Measurements from ENCODE around the gene IFITM2.
A peak's percentile ranks its signal among the peaks of the same experiment; 100 is the strongest.
"Not testable (repeated sequence)": the region's sequence is repeated elsewhere in the genome, so short reads cannot be mapped to it uniquely, and the experiment has no call there.

IFITM2 gene

DNA sequence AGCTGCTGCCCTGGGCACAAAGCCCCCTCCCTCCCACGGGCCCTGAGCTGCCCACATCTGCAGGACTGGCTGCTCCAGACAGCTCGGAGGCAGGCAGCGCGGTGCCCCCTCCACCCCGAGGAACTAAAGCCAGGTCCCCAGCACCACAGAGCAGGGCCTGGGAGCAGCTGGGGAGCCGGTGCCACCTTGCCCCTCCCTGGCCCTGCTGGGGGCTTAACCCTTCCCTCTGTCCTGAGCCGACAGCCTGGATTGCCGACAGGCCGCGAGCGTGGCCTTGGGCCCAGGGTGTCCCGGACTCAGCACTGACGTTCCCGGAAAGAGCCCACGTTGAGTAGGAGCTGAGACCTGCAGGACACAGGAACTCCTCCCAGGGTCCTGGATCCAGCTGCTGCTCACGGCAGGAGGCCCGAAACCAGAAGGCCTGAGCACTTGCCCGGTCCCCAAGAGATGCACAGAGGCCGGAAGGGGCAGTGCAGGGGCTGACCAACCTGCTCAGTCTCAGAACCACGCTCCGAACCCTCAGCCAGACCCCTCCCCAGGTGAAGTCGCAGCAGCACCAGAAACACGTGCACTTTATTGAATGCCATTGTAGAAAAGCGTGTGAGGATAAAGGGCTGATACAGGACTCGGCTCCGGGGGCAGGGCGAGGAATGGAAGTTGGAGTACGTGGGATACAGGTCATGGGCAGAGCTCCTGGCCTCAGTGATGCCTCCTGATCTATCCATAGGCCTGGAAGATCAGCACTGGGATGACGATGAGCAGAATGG lies 11.7 kb downstream of the IFITM2 start:
- CTCF ChIA-PET, result interaction anchor here (1.4 kb wide), 1 partner anchor 10 kb away, joined by 5 read pairs; no protein-coding TSS in a partner anchor
- H3K4me3 ChIP-seq (ENCODE audit: low read depth, low read length); POLR2A ChIA-PET; H3K9me3 ChIP-seq (ENCODE audit: control insufficient read depth, insufficient read depth, low read depth, low read length); H3K36me3 ChIP-seq (ENCODE audit: control insufficient read depth in 2 of 2, insufficient read depth in 1 of 2, low read length in 2 of 2); H3K4me1 ChIP-seq (ENCODE audit: control insufficient read depth, insufficient read depth, low read length); H3K27ac ChIP-seq (ENCODE audit: extremely low read depth, low read depth, low read length): not testable (repeated sequence)
- TF ChIP-seq, protein P1, sequence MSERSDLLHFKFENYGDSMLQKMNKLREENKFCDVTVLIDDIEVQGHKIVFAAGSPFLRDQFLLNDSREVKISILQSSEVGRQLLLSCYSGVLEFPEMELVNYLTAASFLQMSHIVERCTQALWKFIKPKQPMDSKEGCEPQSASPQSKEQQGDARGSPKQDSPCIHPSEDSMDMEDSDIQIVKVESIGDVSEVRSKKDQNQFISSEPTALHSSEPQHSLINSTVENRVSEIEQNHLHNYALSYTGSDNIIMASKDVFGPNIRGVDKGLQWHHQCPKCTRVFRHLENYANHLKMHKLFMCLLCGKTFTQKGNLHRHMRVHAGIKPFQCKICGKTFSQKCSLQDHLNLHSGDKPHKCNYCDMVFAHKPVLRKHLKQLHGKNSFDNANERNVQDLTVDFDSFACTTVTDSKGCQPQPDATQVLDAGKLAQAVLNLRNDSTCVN (tag by site-specific recombination; optimal IDR thresholded peaks at IDR 0.05), result peak; percentile 18

DNA sequence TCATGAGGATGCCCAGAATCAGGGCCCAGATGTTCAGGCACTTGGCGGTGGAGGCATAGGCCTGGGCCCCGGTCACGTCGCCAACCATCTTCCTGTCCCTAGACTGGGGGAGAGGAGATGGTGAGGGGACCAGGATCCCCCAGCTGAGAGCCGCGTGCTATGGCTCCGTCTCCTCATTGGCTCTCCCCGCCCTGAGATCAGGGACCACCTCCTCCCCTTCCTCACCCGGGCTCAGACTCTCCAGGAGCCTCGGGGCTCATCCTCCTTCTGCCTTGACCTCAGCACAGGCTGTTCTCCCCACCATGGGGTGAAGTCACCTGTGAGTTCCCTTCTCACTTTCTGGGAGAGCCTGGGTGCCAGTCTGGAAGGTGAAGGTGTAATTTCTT lies 12.3 kb downstream of the IFITM2 start:
- H3K4me1 ChIP-seq (ENCODE audit: control insufficient read depth, insufficient read depth, low read length); H3K4me3 ChIP-seq (ENCODE audit: low read depth, low read length); H3K36me3 ChIP-seq (ENCODE audit: control insufficient read depth in 2 of 2, insufficient read depth in 1 of 2, low read length in 2 of 2); H3K27ac ChIP-seq (ENCODE audit: extremely low read depth, low read depth, low read length); POLR2A ChIA-PET; H3K9me3 ChIP-seq (ENCODE audit: control insufficient read depth, insufficient read depth, low read depth, low read length): not testable (repeated sequence)
- CTCF ChIA-PET, result interaction anchor here (1.4 kb wide), 1 partner anchor 10 kb away, joined by 5 read pairs; no protein-coding TSS in a partner anchor

DNA sequence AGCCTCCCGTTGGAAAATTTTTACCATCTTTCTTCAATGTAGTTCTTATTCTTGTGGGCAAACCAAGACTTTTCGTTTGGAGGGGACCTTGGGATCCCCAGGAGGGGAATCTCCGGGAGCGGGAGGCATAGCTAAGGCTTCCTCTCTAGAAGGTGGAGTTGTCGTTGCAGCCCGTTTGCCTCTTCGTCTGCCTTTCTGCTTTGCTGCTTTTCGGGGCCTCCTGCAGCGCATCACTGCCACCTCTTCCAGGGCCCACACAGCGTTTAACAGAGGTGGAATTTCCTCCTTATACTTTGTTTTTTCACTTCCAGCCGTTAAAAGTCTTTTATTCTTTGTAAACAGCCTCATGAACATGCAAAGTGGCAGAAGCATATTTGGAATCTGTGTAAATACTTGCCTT lies 16.5 kb downstream of the IFITM2 start:
- POLR2A ChIA-PET, result interaction anchor here (1.6 kb wide), 1 partner anchor 32 kb away, joined by 5 read pairs; no protein-coding TSS in a partner anchor
- Histone ChIP-seq H3K27ac (ENCODE audit: extremely low read depth, low read depth, low read length) (no peak overlapping the region), H3K4me1 (ENCODE audit: control insufficient read depth, insufficient read depth, low read length) (no peaks in the 10 kb centered on the region), H3K36me3 (ENCODE audit: control insufficient read depth in 2 of 2, insufficient read depth in 1 of 2, low read length in 2 of 2) (no peaks in the 10 kb centered on the region), H3K4me3 (ENCODE audit: low read depth, low read length) (no peak overlapping the region), H3K9me3 (ENCODE audit: control insufficient read depth, insufficient read depth, low read depth, low read length) (no peaks in the 10 kb centered on the region)
- CTCF ChIA-PET, result interaction anchor here (0.6 kb wide), 1 partner anchor 72 kb away, joined by 4 read pairs; no protein-coding TSS in a partner anchor
- no peak for TF ChIP-seq ZFP41 (tag by site-specific recombination; IDR thresholded peaks at IDR 0.05; ENCODE audit: borderline replicate concordance)
- TF ChIP-seq, protein P2, sequence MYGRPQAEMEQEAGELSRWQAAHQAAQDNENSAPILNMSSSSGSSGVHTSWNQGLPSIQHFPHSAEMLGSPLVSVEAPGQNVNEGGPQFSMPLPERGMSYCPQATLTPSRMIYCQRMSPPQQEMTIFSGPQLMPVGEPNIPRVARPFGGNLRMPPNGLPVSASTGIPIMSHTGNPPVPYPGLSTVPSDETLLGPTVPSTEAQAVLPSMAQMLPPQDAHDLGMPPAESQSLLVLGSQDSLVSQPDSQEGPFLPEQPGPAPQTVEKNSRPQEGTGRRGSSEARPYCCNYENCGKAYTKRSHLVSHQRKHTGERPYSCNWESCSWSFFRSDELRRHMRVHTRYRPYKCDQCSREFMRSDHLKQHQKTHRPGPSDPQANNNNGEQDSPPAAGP (tag by site-specific recombination; IDR thresholded peaks at IDR 0.05), result no peak
- TF ChIP-seq ZNF521 (tag by site-specific recombination; IDR thresholded peaks at IDR 0.05), result no peak
- TF ChIP-seq, protein P3, sequence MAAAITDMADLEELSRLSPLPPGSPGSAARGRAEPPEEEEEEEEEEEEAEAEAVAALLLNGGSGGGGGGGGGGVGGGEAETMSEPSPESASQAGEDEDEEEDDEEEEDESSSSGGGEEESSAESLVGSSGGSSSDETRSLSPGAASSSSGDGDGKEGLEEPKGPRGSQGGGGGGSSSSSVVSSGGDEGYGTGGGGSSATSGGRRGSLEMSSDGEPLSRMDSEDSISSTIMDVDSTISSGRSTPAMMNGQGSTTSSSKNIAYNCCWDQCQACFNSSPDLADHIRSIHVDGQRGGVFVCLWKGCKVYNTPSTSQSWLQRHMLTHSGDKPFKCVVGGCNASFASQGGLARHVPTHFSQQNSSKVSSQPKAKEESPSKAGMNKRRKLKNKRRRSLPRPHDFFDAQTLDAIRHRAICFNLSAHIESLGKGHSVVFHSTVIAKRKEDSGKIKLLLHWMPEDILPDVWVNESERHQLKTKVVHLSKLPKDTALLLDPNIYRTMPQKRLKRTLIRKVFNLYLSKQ (tag by site-specific recombination; IDR thresholded peaks at IDR 0.05; ENCODE audit: borderline replicate concordance), result no peak
- TF ChIP-seq KLF1 (tag by site-specific recombination; IDR thresholded peaks at IDR 0.05), result no peak
- no peak for TF ChIP-seq ZNF776 (tag by site-specific recombination; IDR thresholded peaks at IDR 0.05; ENCODE audit: borderline replicate concordance)
- TF ChIP-seq ZNF350 (tag by site-specific recombination; IDR thresholded peaks at IDR 0.05), result no peak
- no peak for TF ChIP-seq ZNF112 (tag by site-specific recombination; IDR thresholded peaks at IDR 0.05)
- TF ChIP-seq ZNF473 (tag by site-specific recombination; IDR thresholded peaks at IDR 0.05), result no peak
- TF ChIP-seq ZNF571 (tag by site-specific recombination; IDR thresholded peaks at IDR 0.05), result no peak
- TF ChIP-seq ZNF596 (tag by site-specific recombination; IDR thresholded peaks at IDR 0.05), result no peak

DNA sequence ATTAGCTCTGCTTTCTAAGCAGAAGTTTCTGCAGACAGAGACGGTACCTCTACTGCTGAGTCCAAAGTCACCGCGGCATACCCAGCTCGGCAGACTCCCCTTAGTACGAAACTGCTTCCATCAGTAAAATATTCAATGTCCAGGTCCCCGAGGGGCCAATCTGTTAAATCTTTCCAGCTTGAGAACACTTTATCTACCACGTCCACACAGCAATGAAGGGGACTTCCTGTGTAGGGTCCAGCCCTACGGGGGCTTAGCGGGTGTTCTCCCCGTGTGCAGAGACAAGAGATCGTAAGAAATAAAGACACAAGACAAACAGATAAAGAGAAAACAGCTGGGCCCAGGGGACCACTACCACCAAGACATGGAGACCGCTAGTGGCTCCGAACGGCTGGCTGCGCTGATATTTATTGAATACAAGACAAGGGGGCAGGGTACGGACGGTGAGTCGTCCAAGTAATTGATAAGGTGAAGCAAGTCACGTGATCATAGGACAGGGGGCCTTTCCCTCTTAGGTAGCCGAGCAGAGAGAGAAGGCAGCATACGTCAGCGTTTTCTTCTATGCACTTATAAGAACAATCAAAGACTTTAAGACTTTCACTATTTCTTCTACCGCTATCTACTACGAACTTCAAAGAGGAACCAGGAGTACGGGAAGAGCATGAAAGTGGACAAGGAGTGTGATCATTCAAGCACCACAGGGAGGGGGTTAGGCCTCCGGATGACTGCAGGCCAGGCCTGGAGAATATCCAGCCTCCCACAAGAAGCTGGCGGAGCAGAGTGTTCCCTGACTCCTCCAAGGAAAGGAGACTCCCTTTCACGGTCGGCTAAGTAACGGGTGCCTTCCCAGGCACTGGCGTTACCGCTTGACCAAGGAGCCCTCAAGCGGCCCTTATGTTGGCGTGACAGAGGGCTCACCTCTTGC lies 17.2 kb downstream of the IFITM2 start:
- H3K9me3 ChIP-seq (ENCODE audit: control insufficient read depth, insufficient read depth, low read depth, low read length); H3K4me1 ChIP-seq (ENCODE audit: control insufficient read depth, insufficient read depth, low read length); H3K27ac ChIP-seq (ENCODE audit: extremely low read depth, low read depth, low read length); H3K36me3 ChIP-seq (ENCODE audit: control insufficient read depth in 2 of 2, insufficient read depth in 1 of 2, low read length in 2 of 2); H3K4me3 ChIP-seq (ENCODE audit: low read depth, low read length): not testable (repeated sequence)
- CTCF ChIA-PET, result interaction anchor here (0.6 kb wide), 1 partner anchor 72 kb away, joined by 4 read pairs; no protein-coding TSS in a partner anchor
- POLR2A ChIA-PET, result interaction anchor here (1.6 kb wide), 1 partner anchor 31 kb away, joined by 5 read pairs; no protein-coding TSS in a partner anchor
